Breast epithelium (tissue), 4 donors: Measurements from ENCODE around the gene SBDS. TPM values are rescaled to one million over a fixed set of nuclear protein-coding genes. Genes with fewer than 3 reads are reported as not detected.
"Not testable (repeated sequence)": the region's sequence is repeated elsewhere in the genome, so short reads cannot be mapped to it uniquely, and the experiment has no call there.

Experiments used
- DNase-seq, 2 donors: peaks; one replicate each; pipeline ENCODE4 v3.0.0-alpha.2; 2019; ENCODE audit warnings: low spot score in 2 of 2
- H3K27ac ChIP-seq, 2 donors: fragments of 200-600 bp; sonication (generic) in 1 of 2; one replicate each; pipeline ENCODE4 v1.5.1; 2016 to 2019; ENCODE audit warnings: mild to moderate bottlenecking in 1 of 2
- H3K27me3 ChIP-seq, 2 donors: fragments of 200-600 bp; sonication (generic) in 1 of 2; one replicate each; pipeline versions ENCODE4 v1.5.1 to v1.6.0; 2017 to 2019; ENCODE audit warnings: control low read depth in 1 of 2, mild to moderate bottlenecking in 1 of 2
- H3K36me3 ChIP-seq: fragments of 200-600 bp; one replicate; pipeline ENCODE4 v1.5.1; 2019
- H3K4me1 ChIP-seq, 2 donors: fragments of 200-600 bp; sonication (generic); one replicate each; pipeline ENCODE4 v1.5.1; 2016 to 2019; ENCODE audit warnings: control low read depth in 1 of 2
- H3K4me3 ChIP-seq, 3 donors: fragments of 200-600 bp; sonication (generic); 1 replicate in 2 of 3; 2 replicates in 1 of 3; pipeline ENCODE4 v1.5.1; 2016 to 2019; ENCODE audit warnings: mild to moderate bottlenecking in 3 of 3, moderate library complexity in 2 of 3
- H3K9me3 ChIP-seq, 2 donors: fragments of 200-600 bp; sonication (generic) in 1 of 2; one replicate each; pipeline ENCODE4 v1.5.1; 2016 to 2019; ENCODE audit warnings: control low read depth in 1 of 2
- POLR2A ChIP-seq: fragments of 450-650 bp; IDR thresholded peaks from one replicate; pipeline ENCODE4 v1.6.1; 2016; ENCODE audit warnings: antibody characterized with exemption, mild to moderate bottlenecking, moderate library complexity
- POLR2AphosphoS5 ChIP-seq, 3 donors: sonication (generic); formaldehyde crosslinking; IDR thresholded peaks; one replicate each; pipeline ENCODE4 v1.6.1; 2017; ENCODE audit warnings: antibody characterized with exemption in 3 of 3
- intact Hi-C: fragments of 100-400 bp; cut with DNase I; formaldehyde crosslinking; loops from one replicate; pipeline ENCODE4 v1.15.1; 2023; ENCODE audit warnings: low total_unique reads
- total RNA-seq, 3 donors: library from RNA; depleted of rRNA; stranded (reverse); fragments of >200 nt; gene quantifications; one replicate each; pipeline ENCODE4 v1.1.0, GENCODE V29; 2016
- TF ChIP-seq, protein P1 (sequence below), 3 donors: fragments of 450-650 bp; IDR thresholded peaks; one replicate each; pipeline ENCODE4 v1.5.1; 2016 to 2017; ENCODE audit warnings: antibody characterized with exemption in 3 of 3, mild to moderate bottlenecking in 3 of 3, moderate library complexity in 3 of 3

SBDS gene
- total RNA-seq = 100 to 1,000 TPM; 116 to 183 (median 124) TPM

- peak; percentile 91 to 97 for DNase-seq
- H3K4me3 ChIP-seq = peak within 1 kb of the TSS; percentile 63 to 83 (median 78)
- H3K9me3 ChIP-seq, H3K36me3 ChIP-seq, intact Hi-C loops, H3K4me1 ChIP-seq, H3K27me3 ChIP-seq: not testable (repeated sequence)
- TF ChIP-seq POLR2AphosphoS5 (IDR thresholded peaks at IDR 0.05) (peak; percentile 85 to 96 (median 96)), POLR2A (peak; percentile 97)
- peak within 1 kb of the TSS; percentile 98 to 99 for H3K27ac ChIP-seq
Observed at GRCh38 chr7:66995050-66995776, at the start of gene SBDS. SBDS (minus strand) TSS chr7:66995586; CDS start chr7:66995417, 169 bp downstream.

GRCh38 chr7:67043559-67043930 lies 48.2 kb upstream of the SBDS start:
- DNase-seq, H3K4me1 ChIP-seq, H3K36me3 ChIP-seq, H3K27me3 ChIP-seq, intact Hi-C loops, H3K4me3 ChIP-seq, H3K27ac ChIP-seq, H3K9me3 ChIP-seq: not testable (repeated sequence)

DNA sequence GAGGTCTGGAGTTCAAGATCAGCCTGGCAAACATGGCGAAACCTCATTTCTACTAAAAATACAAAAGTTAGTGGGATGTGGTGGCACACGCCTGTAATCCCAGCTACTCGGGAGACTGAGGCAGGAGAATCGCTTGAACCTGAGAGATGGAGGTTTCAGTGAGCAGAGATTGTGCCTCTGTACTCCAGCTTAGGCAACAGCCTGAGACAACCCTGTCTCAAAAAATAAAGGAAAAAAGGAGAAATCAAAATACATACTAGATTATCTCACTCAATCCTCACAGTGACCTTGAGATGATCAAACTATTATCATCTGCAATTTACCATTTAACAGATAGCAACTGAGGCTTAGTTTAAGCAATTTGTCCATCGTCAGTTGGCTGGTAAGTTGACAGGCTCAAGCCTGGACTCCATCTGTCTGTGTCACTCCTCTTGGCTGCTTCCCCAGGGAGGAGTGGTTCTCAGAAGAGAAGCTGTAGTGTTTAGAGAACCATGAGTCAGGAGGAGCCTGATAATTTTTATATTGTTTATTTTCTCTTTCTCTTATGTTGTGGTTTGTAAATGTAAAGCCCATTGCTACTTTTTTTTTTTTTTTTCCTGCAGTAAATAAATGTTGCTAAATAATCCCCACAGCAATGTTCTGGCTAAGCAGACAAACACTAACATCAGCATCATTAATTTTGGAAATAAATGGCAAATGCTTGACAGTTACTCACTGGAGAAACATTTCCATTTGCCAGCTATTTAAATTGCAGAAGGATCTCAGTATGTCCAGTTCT lies 47.6 kb upstream of the SBDS start:
- peak in 1 of 2 donors; percentile 38 for DNase-seq

DNA sequence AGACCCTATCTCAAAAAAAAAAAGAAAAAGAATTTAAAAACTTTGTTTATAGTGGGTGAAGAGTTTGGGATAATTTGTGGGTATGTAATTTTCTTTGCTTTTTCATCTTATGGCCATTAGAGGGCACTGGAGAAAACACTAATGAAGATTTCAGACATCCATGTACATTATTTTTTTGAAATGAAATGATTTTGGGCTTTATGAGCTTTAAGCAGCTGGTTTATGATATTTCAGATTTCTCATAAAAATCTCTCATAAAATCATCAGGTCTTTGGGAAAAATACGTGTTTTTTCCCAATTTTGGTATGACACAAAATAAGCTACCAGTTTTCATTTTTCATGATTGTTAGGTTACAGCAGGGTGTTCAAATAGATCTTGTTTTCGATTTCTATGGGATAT lies 45.4 kb upstream of the SBDS start:
- DNase-seq, H3K9me3 ChIP-seq, H3K27ac ChIP-seq, H3K4me3 ChIP-seq, H3K4me1 ChIP-seq, H3K27me3 ChIP-seq, intact Hi-C loops, H3K36me3 ChIP-seq: not testable (repeated sequence)
- TF ChIP-seq, protein P1, sequence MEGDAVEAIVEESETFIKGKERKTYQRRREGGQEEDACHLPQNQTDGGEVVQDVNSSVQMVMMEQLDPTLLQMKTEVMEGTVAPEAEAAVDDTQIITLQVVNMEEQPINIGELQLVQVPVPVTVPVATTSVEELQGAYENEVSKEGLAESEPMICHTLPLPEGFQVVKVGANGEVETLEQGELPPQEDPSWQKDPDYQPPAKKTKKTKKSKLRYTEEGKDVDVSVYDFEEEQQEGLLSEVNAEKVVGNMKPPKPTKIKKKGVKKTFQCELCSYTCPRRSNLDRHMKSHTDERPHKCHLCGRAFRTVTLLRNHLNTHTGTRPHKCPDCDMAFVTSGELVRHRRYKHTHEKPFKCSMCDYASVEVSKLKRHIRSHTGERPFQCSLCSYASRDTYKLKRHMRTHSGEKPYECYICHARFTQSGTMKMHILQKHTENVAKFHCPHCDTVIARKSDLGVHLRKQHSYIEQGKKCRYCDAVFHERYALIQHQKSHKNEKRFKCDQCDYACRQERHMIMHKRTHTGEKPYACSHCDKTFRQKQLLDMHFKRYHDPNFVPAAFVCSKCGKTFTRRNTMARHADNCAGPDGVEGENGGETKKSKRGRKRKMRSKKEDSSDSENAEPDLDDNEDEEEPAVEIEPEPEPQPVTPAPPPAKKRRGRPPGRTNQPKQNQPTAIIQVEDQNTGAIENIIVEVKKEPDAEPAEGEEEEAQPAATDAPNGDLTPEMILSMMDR (IDR thresholded peaks at IDR 0.05) = peak in 1 of 3 donors; percentile 14

More for the DNA sequence above, 47.6 kb upstream of the SBDS start:
- H3K4me3 ChIP-seq, intact Hi-C loops, H3K9me3 ChIP-seq, H3K4me1 ChIP-seq, H3K27me3 ChIP-seq, H3K36me3 ChIP-seq: not testable (repeated sequence)
- H3K27ac ChIP-seq = peak overlapping the region in 1 of 2 donors; percentile 48

- H3K4me1 ChIP-seq, H3K4me3 ChIP-seq, H3K27ac ChIP-seq, H3K36me3 ChIP-seq, H3K27me3 ChIP-seq, intact Hi-C loops, DNase-seq, H3K9me3 ChIP-seq: not testable (repeated sequence)
Observed at GRCh38 chr7:67036432-67037395, 41.3 kb upstream of the SBDS start.

DNA sequence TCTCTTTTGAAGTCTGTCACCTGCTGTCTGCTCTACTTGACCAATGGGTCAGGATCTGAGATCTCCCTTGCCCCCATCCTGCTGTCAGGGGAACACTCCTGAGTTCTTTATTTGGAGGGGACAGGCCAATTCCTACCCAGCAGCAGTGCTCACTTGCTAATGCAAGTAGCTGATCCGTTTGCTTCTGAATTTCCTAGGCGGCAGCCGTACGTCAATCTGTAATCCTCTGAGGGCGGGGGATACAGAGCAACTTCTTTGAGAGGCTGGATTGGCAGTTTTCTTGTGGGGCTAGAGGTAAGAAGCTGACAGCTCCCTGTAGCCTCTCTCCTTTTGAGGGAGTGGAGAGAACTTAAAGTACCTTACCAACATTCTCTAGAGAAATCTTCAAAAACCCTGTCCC lies 37.9 kb upstream of the SBDS start:
- TF ChIP-seq, protein P1 (IDR thresholded peaks at IDR 0.05) = no peak
- TF ChIP-seq POLR2A (no peak), POLR2AphosphoS5 (IDR thresholded peaks at IDR 0.05) (no peak)
- Histone ChIP-seq H3K27me3 (no peaks in the 10 kb centered on the region), H3K4me1 (no peaks in the 10 kb centered on the region), H3K9me3 (no peaks in the 10 kb centered on the region), H3K36me3 (no peaks in the 10 kb centered on the region), H3K4me3 (no peak overlapping the region), H3K27ac (no peak overlapping the region)
- intact Hi-C loops = no loop called here
- DNase-seq = no peak

DNA sequence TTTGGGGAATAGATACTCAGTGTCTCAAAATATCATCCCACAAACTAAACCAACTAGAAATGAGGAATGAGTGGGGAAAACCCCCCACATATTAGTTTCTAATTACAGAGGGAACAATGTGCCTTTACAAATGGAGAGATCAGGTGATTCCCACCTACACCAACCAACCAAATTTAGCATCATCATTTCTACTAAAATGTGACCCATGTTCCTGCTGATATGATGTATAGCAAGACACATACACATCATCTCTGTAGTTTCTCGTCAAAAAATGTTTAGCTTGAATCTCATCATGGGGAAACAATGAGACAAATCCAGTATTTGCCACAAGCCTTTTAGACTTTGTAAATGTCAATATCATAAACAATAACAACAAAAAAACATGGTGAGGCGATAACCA lies 36.3 kb upstream of the SBDS start:
- H3K4me3 ChIP-seq, H3K4me1 ChIP-seq, intact Hi-C loops, H3K27ac ChIP-seq, DNase-seq, H3K36me3 ChIP-seq, H3K27me3 ChIP-seq, H3K9me3 ChIP-seq: not testable (repeated sequence)

- intact Hi-C loops, H3K27ac ChIP-seq, H3K27me3 ChIP-seq, H3K36me3 ChIP-seq, DNase-seq, H3K4me1 ChIP-seq, H3K9me3 ChIP-seq, H3K4me3 ChIP-seq: not testable (repeated sequence)
Observed at GRCh38 chr7:67025459-67025858, 30.1 kb upstream of the SBDS start.
